Body of pancreas (tissue), 4 donors: ENCODE results near the gene SLC4A9. TPM values are rescaled to one million over a fixed set of nuclear protein-coding genes. Genes with fewer than 3 reads are reported as not detected.
"Not testable (repeated sequence)": the region's sequence is repeated elsewhere in the genome, so short reads cannot be mapped to it uniquely, and the experiment has no call there.

ENCODE experiments used
- ATAC-seq: fragments of 150-250 bp; one replicate; pipeline ENCODE4 v1.9.1; 2016
- DNase-seq, 4 donors: peaks; one replicate each; pipeline ENCODE4 v3.0.0-alpha.2; 2019
- H3K27ac ChIP-seq, 4 donors: fragments of 200-600 bp; sonication (generic); 1 replicate in 3 of 4; 2 replicates in 1 of 4; pipeline versions ENCODE4 v1.5.1 to v1.6.1; 2016 to 2019; ENCODE audit warnings: mild to moderate bottlenecking in 1 of 4, mixed read lengths in 1 of 4, moderate library complexity in 1 of 4
- H3K27me3 ChIP-seq, 2 donors: fragments of 200-600 bp; sonication (generic); one replicate each; pipeline ENCODE4 v1.6.0; 2016; ENCODE audit warnings: mild to moderate bottlenecking in 1 of 2
- H3K36me3 ChIP-seq, 2 donors: fragments of 200-600 bp; sonication (generic); replicated peaks in 1 of 2; 2 replicates each; pipeline ENCODE4 v1.5.1; 2016; ENCODE audit warnings: low read depth in 2 of 2; ENCODE audit not compliant: insufficient read depth in 1 of 2
- H3K4me1 ChIP-seq: fragments of 200-600 bp; sonication (generic); one replicate; pipeline ENCODE4 v1.6.0; 2016
- H3K4me3 ChIP-seq, 2 donors: fragments of 200-600 bp; sonication (generic); 1 replicate in 1 of 2; 2 replicates in 1 of 2; pipeline ENCODE4 v1.5.1; 2016 to 2019
- H3K9me3 ChIP-seq, 3 donors: fragments of 200-600 bp; sonication (generic); 1 replicate in 2 of 3; 2 replicates in 1 of 3; pipeline ENCODE4 v1.5.1; 2016
- CTCF ChIP-seq, 7 experiments: fragments of 450-650 bp in 4 of 7; fragments of 200-600 bp in 3 of 7; sonication (generic) in 3 of 7; IDR thresholded peaks; one replicate each; pipeline ENCODE4 v1.5.1; 2016 to 2019; ENCODE audit warnings: antibody characterized with exemption in 7 of 7
- POLR2A ChIP-seq, 3 donors: fragments of 450-650 bp; IDR thresholded peaks; one replicate each; pipeline ENCODE4 v1.6.1; 2016; ENCODE audit warnings: antibody characterized with exemption in 3 of 3, mild to moderate bottlenecking in 2 of 3
- WGBS, 2 donors: methylation state at CpG; one replicate each; pipeline ENCODE4 v1.1.5; 2017; 5-methylcytosine and 5-hydroxymethylcytosine counted together
- intact Hi-C: fragments of 100-400 bp; cut with DNase I; formaldehyde crosslinking; loops from one replicate; pipeline ENCODE4 v1.15.1; 2023
- total RNA-seq, 2 donors: library from RNA; depleted of rRNA; stranded (reverse); fragments of >200 nt; gene quantifications; one replicate each; pipeline ENCODE4 v1.1.0, GENCODE V29; 2016

SLC4A9 gene
- total RNA-seq, 2 donors from 2014 or later, result not detected

GRCh38 chr5:140340605-140341121 lies 19.3 kb upstream of the SLC4A9 start:
- DNase-seq, result no peak
- H3K9me3 ChIP-seq, result no peaks in the 10 kb centered on the region

GRCh38 chr5:140341591-140341990 lies 18.4 kb upstream of the SLC4A9 start:
- Histone ChIP-seq H3K27ac (no peak overlapping the region), H3K9me3 (no peaks in the 10 kb centered on the region)
- no peak for ATAC-seq

More at GRCh38 chr5:140340605-140341121, 19.3 kb upstream of the SLC4A9 start:
- H3K27me3 ChIP-seq, result no peaks in the 10 kb centered on the region
- no peak overlapping the region for H3K4me3 ChIP-seq
- H3K36me3 ChIP-seq, result no peaks in the 10 kb centered on the region
- TF ChIP-seq POLR2A (IDR thresholded peaks at IDR 0.05), result no peak
- no peak for TF ChIP-seq CTCF (IDR thresholded peaks at IDR 0.05)
- ATAC-seq, result no peak
- intact Hi-C loops, result no loop called here
- H3K4me1 ChIP-seq, result peaks cover 11% of the 10 kb centered on the region
- no peak overlapping the region for H3K27ac ChIP-seq

GRCh38 chr5:140342287-140342686 lies 17.7 kb upstream of the SLC4A9 start:
- intact Hi-C loops, result no loop called here
- peak in 1 of 4 donors; percentile 60 for DNase-seq
- Histone ChIP-seq H3K4me1 (peaks cover 21% of the 10 kb centered on the region), H3K27ac (peak overlapping the region in 1 of 4 donors; percentile 25), H3K36me3 (no peaks in the 10 kb centered on the region), H3K4me3 (no peak overlapping the region), H3K27me3 (no peaks in the 10 kb centered on the region), H3K9me3 (no peaks in the 10 kb centered on the region)
- 58 to 65% methylated on average over 5 to 6 of the region's 6 CpGs for WGBS, 2 donors
- ATAC-seq, result no peak
- no peak for TF ChIP-seq CTCF (IDR thresholded peaks at IDR 0.05)
- TF ChIP-seq POLR2A (IDR thresholded peaks at IDR 0.05), result no peak

More at GRCh38 chr5:140341591-140341990, 18.4 kb upstream of the SLC4A9 start:
- no peak for DNase-seq
- WGBS, 2 donors, result 75 to 96% methylated on average over 2 to 5 of the region's 5 CpGs
- no peak for TF ChIP-seq POLR2A (IDR thresholded peaks at IDR 0.05)
- TF ChIP-seq CTCF (IDR thresholded peaks at IDR 0.05), result no peak
- Histone ChIP-seq H3K4me1 (peaks cover 15% of the 10 kb centered on the region), H3K4me3 (no peak overlapping the region), H3K27me3 (no peaks in the 10 kb centered on the region), H3K36me3 (no peaks in the 10 kb centered on the region)
- intact Hi-C loops, result no loop called here

- WGBS, 2 donors, result 55 to 93% methylated on average over 1 of the region's 1 CpG
- H3K27me3 ChIP-seq, result no peaks in the 10 kb centered on the region
- intact Hi-C loops, result no loop called here
- ATAC-seq, result no peak
- no peaks in the 10 kb centered on the region for H3K9me3 ChIP-seq
- H3K27ac ChIP-seq, result peak overlapping the region in 1 of 4 donors; percentile 7
- no peak overlapping the region for H3K4me3 ChIP-seq
- DNase-seq, result no peak
- no peaks in the 10 kb centered on the region for H3K36me3 ChIP-seq
- H3K4me1 ChIP-seq, result peaks cover 24% of the 10 kb centered on the region
- TF ChIP-seq CTCF (IDR thresholded peaks at IDR 0.05) (no peak), POLR2A (IDR thresholded peaks at IDR 0.05) (no peak)
Observed at GRCh38 chr5:140342896-140343295, 17.1 kb upstream of the SLC4A9 start.

- H3K9me3 ChIP-seq, H3K36me3 ChIP-seq, H3K27me3 ChIP-seq, H3K27ac ChIP-seq, ATAC-seq, intact Hi-C loops, H3K4me3 ChIP-seq, DNase-seq: not testable (repeated sequence)
- peaks cover 24% of the 10 kb centered on the region for H3K4me1 ChIP-seq
- WGBS, 2 donors, result 87 to 91% methylated on average over 8 of the region's 8 CpGs
Observed at GRCh38 chr5:140343849-140344248, 16.1 kb upstream of the SLC4A9 start.
